Parathyroid adenoma (tissue), 2 donors: ENCODE measurements around the gene GDPD5.

Experiments used
- H2AFZ ChIP-seq: fragments of 300-600 bp; sonication (generic); one replicate; pipeline ENCODE4 v1.7.0; 2017; ENCODE audit warnings: antibody characterized with exemption, mild to moderate bottlenecking
- H3K27ac ChIP-seq: fragments of 300-600 bp; sonication (generic); one replicate; pipeline ENCODE4 v1.7.0; 2017
- H3K27me3 ChIP-seq: fragments of 300-600 bp; sonication (generic); one replicate; pipeline ENCODE4 v1.7.0; 2017; ENCODE audit warnings: low read length; ENCODE audit not compliant: control insufficient read depth, insufficient read depth
- H3K36me3 ChIP-seq: fragments of 300-600 bp; sonication (generic); one replicate; pipeline ENCODE4 v1.7.0; 2017; ENCODE audit warnings: low read length; ENCODE audit not compliant: control insufficient read depth, insufficient read depth
- H3K4me1 ChIP-seq: fragments of 300-600 bp; sonication (generic); one replicate; pipeline ENCODE4 v1.7.0; 2017; ENCODE audit warnings: control low read depth
- H3K4me2 ChIP-seq: fragments of 300-600 bp; sonication (generic); one replicate; pipeline ENCODE4 v1.7.0; 2017; ENCODE audit warnings: low read length
- H3K4me3 ChIP-seq: fragments of 300-600 bp; sonication (generic); one replicate; pipeline ENCODE4 v1.7.0; 2017; ENCODE audit warnings: low read depth, low read length
- H3K79me2 ChIP-seq: fragments of 300-600 bp; sonication (generic); one replicate; pipeline ENCODE4 v1.7.0; 2017; ENCODE audit warnings: control low read depth
- H3K9ac ChIP-seq: fragments of 300-600 bp; sonication (generic); one replicate; pipeline ENCODE4 v1.7.0; 2017; ENCODE audit warnings: mild to moderate bottlenecking
- H3K9me3 ChIP-seq: fragments of 300-600 bp; sonication (generic); one replicate; pipeline ENCODE4 v1.7.0; 2017; ENCODE audit warnings: low read length; ENCODE audit not compliant: control insufficient read depth
- CTCF ChIP-seq: fragments of 300-600 bp; sonication (generic); IDR thresholded peaks from one replicate; pipeline ENCODE4 v1.7.0; 2017; ENCODE audit warnings: antibody characterized with exemption, mild to moderate bottlenecking
- donor health status: primary hyperparathyroidism.

Gene GDPD5

GRCh38 chr11:75474240-75474639 lies 51.5 kb downstream of the GDPD5 start:
- no peaks in the 10 kb centered on the region for H3K36me3 ChIP-seq

GRCh38 chr11:75473684-75474083 lies 52.1 kb downstream of the GDPD5 start:
- H3K9me3 ChIP-seq, result no peaks in the 10 kb centered on the region
- H3K27ac ChIP-seq, result no peak overlapping the region
- H3K4me1 ChIP-seq, result no peaks in the 10 kb centered on the region
- TF ChIP-seq CTCF, result no peak
- no peak overlapping the region for H2AFZ ChIP-seq
- no peak overlapping the region for H3K4me2 ChIP-seq
- no peak overlapping the region for H3K4me3 ChIP-seq
- no peaks in the 10 kb centered on the region for H3K79me2 ChIP-seq
- H3K36me3 ChIP-seq, result no peaks in the 10 kb centered on the region
- H3K9ac ChIP-seq, result no peak overlapping the region
- H3K27me3 ChIP-seq, result no peaks in the 10 kb centered on the region

More at GRCh38 chr11:75474240-75474639, 51.5 kb downstream of the GDPD5 start:
- H3K27me3 ChIP-seq, result no peaks in the 10 kb centered on the region
- no peak overlapping the region for H3K4me3 ChIP-seq
- TF ChIP-seq CTCF, result no peak
- no peaks in the 10 kb centered on the region for H3K9me3 ChIP-seq
- H3K27ac ChIP-seq, result no peak overlapping the region
- no peaks in the 10 kb centered on the region for H3K4me1 ChIP-seq
- no peaks in the 10 kb centered on the region for H3K79me2 ChIP-seq
- no peak overlapping the region for H2AFZ ChIP-seq
- H3K4me2 ChIP-seq, result no peak overlapping the region
- no peak overlapping the region for H3K9ac ChIP-seq

- Histone ChIP-seq H3K27ac (no peak overlapping the region), H3K4me1 (no peaks in the 10 kb centered on the region), H3K36me3 (no peaks in the 10 kb centered on the region)
Measured at GRCh38 chr11:75472081-75472732, 53.5 kb downstream of the GDPD5 start.

GRCh38 chr11:75471176-75471973 lies 54.4 kb downstream of the GDPD5 start:
- TF ChIP-seq CTCF, result no peak
- no peaks in the 10 kb centered on the region for H3K36me3 ChIP-seq
- H2AFZ ChIP-seq, result no peak overlapping the region
- no peaks in the 10 kb centered on the region for H3K79me2 ChIP-seq
- no peak overlapping the region for H3K27ac ChIP-seq
- no peaks in the 10 kb centered on the region for H3K4me1 ChIP-seq
- no peaks in the 10 kb centered on the region for H3K9me3 ChIP-seq
- no peak overlapping the region for H3K9ac ChIP-seq
- no peak overlapping the region for H3K4me3 ChIP-seq
- no peaks in the 10 kb centered on the region for H3K27me3 ChIP-seq
- no peak overlapping the region for H3K4me2 ChIP-seq

More at GRCh38 chr11:75472081-75472732, 53.5 kb downstream of the GDPD5 start:
- Histone ChIP-seq H3K4me2 (no peak overlapping the region), H2AFZ (no peak overlapping the region), H3K4me3 (no peak overlapping the region), H3K79me2 (no peaks in the 10 kb centered on the region), H3K9ac (no peak overlapping the region), H3K9me3 (no peaks in the 10 kb centered on the region), H3K27me3 (no peaks in the 10 kb centered on the region)
- TF ChIP-seq CTCF, result no peak
